GM21367 (cell line): ENCODE results near the gene CSTF2T.

Source experiments
- ATAC-seq: cut with Tn5 transposase; IDR thresholded peaks from one replicate; pipeline ENCODE4 v1.9.1; 2021; ENCODE audit not compliant: unreplicated experiment

CSTF2T gene, protein sequence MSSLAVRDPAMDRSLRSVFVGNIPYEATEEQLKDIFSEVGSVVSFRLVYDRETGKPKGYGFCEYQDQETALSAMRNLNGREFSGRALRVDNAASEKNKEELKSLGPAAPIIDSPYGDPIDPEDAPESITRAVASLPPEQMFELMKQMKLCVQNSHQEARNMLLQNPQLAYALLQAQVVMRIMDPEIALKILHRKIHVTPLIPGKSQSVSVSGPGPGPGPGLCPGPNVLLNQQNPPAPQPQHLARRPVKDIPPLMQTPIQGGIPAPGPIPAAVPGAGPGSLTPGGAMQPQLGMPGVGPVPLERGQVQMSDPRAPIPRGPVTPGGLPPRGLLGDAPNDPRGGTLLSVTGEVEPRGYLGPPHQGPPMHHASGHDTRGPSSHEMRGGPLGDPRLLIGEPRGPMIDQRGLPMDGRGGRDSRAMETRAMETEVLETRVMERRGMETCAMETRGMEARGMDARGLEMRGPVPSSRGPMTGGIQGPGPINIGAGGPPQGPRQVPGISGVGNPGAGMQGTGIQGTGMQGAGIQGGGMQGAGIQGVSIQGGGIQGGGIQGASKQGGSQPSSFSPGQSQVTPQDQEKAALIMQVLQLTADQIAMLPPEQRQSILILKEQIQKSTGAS

GRCh38 chr10:51699475-51700227 is at the start of gene CSTF2T:
CSTF2T (minus strand) TSS chr10:51699595; CDS start chr10:51699549, 46 bp downstream.
- peak; percentile 89 for ATAC-seq

- ATAC-seq = no peak
Observed at GRCh38 chr10:51748959-51749358, 49.6 kb upstream of the CSTF2T start.

- no peak for ATAC-seq
Observed at GRCh38 chr10:51747216-51747615, 47.8 kb upstream of the CSTF2T start.

DNA sequence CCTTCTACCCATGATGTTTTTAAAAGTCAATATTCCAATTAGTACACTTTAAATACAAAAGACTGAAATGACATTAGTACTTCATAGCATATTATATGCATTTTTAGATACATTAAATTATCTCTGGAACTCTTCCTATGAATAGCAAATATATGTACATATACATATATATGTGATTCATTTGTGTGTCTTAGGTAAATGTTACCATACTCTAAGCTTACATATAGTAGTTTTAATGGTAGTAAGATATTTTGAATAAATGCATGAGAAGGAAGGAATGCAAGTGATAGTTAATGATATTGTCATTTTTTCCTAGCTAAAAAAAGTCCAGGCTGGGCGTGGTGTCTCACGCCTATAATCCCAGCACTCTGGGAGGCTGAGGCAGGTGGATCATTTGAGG is 46.0 kb upstream of the CSTF2T start:
- no peak for ATAC-seq

DNA sequence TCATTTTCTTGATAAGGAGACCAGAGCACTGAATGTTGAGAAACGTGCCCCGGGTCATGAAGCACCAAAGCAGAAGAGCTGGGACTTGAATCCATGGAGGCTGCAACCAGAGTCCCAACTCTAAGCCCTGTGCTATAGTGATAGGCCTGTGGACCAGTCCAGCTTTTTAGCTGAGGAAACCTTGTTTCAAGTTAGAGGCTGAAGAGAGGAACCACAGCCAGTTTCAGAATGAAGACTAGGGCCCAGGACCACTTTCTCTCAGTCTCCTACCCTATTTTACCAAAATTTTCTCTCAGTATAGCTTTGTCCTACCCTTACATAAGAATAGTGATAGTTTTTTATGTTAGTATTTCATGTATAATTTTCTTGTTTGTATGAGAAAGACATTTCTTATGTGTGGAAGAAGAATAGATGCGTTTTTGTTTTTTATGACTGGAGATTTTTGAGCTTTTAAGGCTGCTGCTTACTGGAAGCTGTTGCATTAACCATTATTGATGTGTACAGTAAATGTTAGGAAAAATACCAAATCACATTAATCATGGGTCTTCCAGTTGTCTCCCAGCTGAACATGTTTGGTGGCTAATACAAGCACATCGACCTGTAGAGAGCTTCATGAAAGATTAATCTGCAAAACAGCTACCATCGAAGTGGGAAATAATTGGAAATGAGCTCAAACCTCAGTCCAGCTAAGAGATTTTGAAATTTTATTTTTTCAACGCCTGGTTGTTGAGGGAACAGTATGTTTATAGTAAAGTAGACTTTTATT is 45.0 kb upstream of the CSTF2T start:
- no peak for ATAC-seq

- ATAC-seq = peak; percentile 92
Observed at GRCh38 chr10:51743146-51743545, 43.8 kb upstream of the CSTF2T start.

- ATAC-seq = no peak
Observed at GRCh38 chr10:51733057-51733456, 33.7 kb upstream of the CSTF2T start.

DNA sequence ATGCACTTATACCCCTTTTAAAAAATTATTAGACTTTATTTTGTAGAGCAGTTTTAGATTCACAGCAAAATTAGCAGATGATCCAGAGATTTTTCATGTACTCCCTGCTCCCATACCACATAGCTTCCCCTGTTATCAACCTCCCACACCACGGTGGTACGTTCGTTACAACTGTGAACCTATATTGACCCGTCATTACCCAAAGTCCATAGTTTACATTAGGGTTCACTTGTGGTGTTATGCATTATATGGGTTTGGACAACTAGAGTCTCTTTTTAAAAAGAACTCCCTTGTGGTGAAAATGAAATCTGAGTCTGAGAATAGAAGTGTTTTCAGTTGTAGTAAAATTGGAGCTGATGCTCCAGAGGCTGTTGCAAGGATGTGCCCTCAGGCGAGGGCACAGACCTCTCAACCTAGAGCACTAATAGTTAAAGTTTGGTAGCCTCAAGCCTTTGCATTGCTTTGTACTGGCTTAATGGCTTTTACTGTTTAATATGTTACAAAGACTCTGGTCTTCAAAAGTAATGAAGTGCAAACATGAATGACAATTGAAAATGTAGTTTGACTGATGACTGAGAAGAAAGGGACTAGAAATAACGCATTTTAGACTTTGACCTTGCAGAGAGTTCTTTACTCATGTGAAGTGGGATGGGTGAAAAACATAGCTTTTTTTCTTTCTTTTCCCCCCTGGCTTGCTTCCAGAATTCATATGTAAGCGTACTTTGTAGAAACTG is 30.6 kb upstream of the CSTF2T start:
- no peak for ATAC-seq

GRCh38 chr10:51724038-51724437 is 24.6 kb upstream of the CSTF2T start:
- no peak for ATAC-seq

DNA sequence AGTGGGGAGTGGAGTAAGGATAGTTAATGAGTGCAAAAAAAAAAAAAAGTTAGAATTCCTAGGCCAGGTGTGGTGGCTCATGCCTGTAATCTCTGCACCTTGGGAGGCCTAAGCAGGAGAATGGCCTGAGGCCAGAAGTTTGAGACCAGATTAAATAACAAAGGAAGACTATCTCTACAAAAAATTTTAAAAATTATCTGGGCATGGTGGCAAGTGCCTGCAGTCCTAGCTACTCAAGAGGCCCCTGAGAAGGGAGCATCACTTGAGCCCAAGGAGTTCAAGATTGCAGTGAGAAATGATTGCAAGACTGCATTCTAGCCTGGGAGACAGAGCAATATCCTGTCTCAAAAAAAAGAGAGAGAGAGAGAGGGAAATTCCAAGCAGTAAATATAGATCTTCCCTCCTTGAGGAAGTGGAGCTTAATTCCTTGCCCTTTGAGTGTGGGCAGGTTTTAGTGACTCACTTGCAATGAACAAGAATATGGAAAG is 19.5 kb upstream of the CSTF2T start:
- no peak for ATAC-seq

GRCh38 chr10:51716981-51717380 is 17.6 kb upstream of the CSTF2T start:
- no peak for ATAC-seq

DNA sequence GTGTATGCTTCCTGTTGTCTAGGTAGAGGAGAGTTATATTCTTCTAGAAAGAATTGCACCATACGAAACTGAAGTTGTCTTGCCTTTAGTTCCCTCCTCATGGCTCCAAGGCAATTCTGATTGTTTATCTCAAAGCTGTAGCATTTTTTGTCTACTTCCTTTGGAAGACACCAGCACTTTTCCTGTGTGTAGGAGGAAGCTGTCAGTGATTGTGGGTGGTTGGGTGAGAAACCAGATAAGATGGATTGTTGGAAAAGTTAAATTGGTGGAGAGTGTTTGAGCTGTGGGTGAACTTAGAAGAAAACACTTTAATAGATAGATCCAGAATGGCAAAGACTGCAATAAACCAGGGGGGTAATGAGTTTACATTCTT is 12.1 kb upstream of the CSTF2T start:
- ATAC-seq = no peak

GRCh38 chr10:51709324-51709972 is 10.1 kb upstream of the CSTF2T start:
- ATAC-seq = no peak

DNA sequence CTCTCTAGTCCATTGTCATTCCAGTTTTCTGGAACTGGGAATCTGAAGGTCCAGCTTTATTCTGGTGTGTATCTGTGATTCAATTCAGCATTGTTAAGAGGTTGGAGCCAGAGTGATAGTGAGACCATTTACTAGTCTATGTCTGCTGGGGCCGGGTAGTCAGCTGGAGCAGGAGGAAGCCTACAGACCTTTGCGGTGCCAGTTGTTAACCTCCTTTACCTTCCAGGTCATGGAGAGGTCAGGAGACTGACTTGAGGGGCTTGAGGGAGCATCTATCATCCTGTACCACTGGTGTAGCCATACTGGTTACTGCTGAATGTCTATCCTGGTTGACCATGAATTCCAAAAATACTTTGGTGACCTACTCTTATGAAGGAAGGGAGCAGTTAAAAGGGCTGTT is 9.2 kb upstream of the CSTF2T start:
- ATAC-seq = no peak

DNA sequence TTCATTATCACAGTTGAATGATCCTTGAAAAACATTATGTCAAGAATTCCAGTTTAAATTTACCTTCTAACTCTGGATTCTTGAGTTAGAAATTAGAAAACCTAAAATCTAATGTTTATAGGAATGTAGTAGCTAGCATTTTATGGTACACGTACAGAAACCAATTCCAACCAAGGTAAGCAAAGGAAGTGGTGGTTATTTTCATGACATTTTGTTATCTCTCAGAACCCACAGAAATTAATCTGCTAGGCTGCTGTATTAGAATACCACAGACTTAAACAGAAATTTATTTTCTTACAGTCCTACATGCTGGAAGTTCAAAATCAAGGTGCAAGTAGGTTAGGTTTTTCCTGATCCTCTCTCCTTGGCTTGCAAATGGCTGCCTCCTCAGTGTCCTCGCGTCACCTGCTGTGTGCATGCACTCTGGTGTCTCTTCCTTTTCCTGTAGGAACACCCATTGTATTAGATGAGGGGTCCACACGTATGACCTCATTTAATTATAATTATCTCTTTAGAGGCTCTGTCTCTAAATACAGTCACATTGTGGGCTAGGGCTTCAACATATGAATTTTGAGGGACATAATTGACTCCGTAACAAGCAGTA is 8.5 kb upstream of the CSTF2T start:
- ATAC-seq = no peak

- ATAC-seq = no peak
Observed at GRCh38 chr10:51707392-51707791, 8.0 kb upstream of the CSTF2T start.

GRCh38 chr10:51706225-51706624 is 6.8 kb upstream of the CSTF2T start:
- no peak for ATAC-seq

DNA sequence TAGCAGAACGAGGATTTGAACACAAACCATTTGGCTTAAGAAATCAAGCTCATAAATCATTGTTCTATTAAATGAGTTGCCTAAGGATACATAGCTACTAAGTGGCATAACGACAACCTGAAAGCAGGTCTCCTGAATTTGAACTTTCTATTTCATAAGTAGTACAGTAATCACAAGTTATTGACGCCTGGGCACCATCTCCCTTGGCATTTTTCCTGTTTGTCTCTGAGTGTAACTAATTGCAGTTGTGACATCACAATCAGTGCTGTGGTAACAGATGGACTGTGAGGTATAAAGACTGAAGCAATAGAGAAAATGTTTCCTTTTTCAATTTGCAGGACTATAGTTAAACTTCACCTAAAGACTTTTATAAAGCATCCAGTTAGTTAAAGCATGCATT is 6.4 kb upstream of the CSTF2T start:
- ATAC-seq = no peak

GRCh38 chr10:51700228-51700817 is 928 bp upstream of the CSTF2T start:
- no peak for ATAC-seq
